A673 (cell line): Measurements from ENCODE around the gene ITPRID2.

Source experiments
- CTCF ChIP-seq: fragments of 300-800, 200-600 bp; sonication (generic); conservative IDR thresholded peaks from 2 replicates; pipeline ENCODE4 v1.5.1; 2017; ENCODE audit warnings: low read depth, mild to moderate bottlenecking, antibody characterized with exemption, low read length, moderate library complexity, mixed read lengths
- EZH2 ChIP-seq: fragments of 200-600 bp; sonication (generic); IDR thresholded peaks from 2 replicates; pipeline ENCODE4 v1.6.1; 2017; ENCODE audit warnings: borderline replicate concordance, low read depth, mild to moderate bottlenecking, mixed read lengths, antibody characterized with exemption, low read length; ENCODE audit not compliant: poor library complexity, severe bottlenecking

GRCh38 chr2:181891258-181891965, at the start of gene ITPRID2:
- TF ChIP-seq CTCF (no peak; the same call in 1 of the 2 replicates), EZH2 (no peak)
